HG03103 (cell line): ENCODE data around the gene QSOX2.

Experiments
- ATAC-seq: cut with Tn5 transposase; IDR thresholded peaks from one replicate; pipeline ENCODE4 v1.9.1; 2021; ENCODE audit warnings: low read depth; ENCODE audit not compliant: unreplicated experiment

Gene QSOX2

GRCh38 chr9:136265561-136266355, 20.1 kb upstream of the QSOX2 start:
- ATAC-seq, result no peak

GRCh38 chr9:136264441-136265405, 19.1 kb upstream of the QSOX2 start:
- no peak for ATAC-seq

GRCh38 chr9:136264031-136264430, 18.4 kb upstream of the QSOX2 start:
- ATAC-seq, result no peak

- no peak for ATAC-seq
These were observed 17.1 kb upstream of the QSOX2 start for GRCh38 chr9:136262671-136263178.

GRCh38 chr9:136261686-136262430, 16.2 kb upstream of the QSOX2 start:
- no peak for ATAC-seq

- ATAC-seq, result no peak
These were observed 15.4 kb upstream of the QSOX2 start for GRCh38 chr9:136260936-136261472.

- no peak for ATAC-seq
These were observed 14.9 kb upstream of the QSOX2 start for GRCh38 chr9:136260521-136260920.

- ATAC-seq, result no peak
These were observed 14.2 kb upstream of the QSOX2 start for GRCh38 chr9:136259836-136260235.

GRCh38 chr9:136259517-136259813, 13.9 kb upstream of the QSOX2 start:
- no peak for ATAC-seq

GRCh38 chr9:136258786-136259516, 13.3 kb upstream of the QSOX2 start:
- no peak for ATAC-seq

- ATAC-seq, result no peak
These were observed 12.7 kb upstream of the QSOX2 start for GRCh38 chr9:136258299-136258625.

GRCh38 chr9:136257381-136258298, 12.0 kb upstream of the QSOX2 start:
- ATAC-seq, result no peak

- no peak for ATAC-seq
These were observed 10.6 kb upstream of the QSOX2 start for GRCh38 chr9:136255896-136256890.

GRCh38 chr9:136255166-136255538, 9.5 kb upstream of the QSOX2 start:
- ATAC-seq, result no peak

- no peak for ATAC-seq
These were observed 9.0 kb upstream of the QSOX2 start for GRCh38 chr9:136254381-136255165.

GRCh38 chr9:136253246-136254130, 7.9 kb upstream of the QSOX2 start:
- no peak for ATAC-seq
